ENCODE measurements around the gene TGFBI.

The TGFBI gene

DNA sequence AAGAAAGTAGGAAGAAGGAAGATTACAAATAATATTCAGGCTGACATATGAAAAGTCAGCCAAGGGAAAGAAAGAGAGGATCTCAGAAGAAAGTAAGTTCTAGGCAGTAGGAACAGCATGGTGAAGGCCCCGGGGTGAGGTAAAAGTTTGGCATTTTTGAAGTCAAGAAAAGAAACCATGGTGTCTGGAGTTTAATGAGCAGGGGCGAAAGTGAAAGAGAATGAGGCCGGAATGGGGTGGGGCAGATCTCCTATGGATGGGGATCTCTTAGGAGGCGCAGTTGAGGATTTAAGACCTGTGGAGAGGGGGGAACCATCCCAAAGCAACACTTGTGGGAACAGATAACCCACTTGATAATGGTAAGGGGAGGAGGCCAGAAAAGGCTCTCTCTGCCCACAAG is 61.5 kb downstream of the TGFBI start:
- no peaks in the 10 kb centered on the region for H3K4me1 Mint-ChIP-seq (ENCODE audit: low read depth)
- no peaks in the 10 kb centered on the region for H3K9me3 Mint-ChIP-seq (ENCODE audit: low read depth)
- peaks cover 4% of the 10 kb centered on the region for H3K27me3 Mint-ChIP-seq
- H3K36me3 Mint-ChIP-seq, result no peaks in the 10 kb centered on the region
- H3K27ac Mint-ChIP-seq, result no peak overlapping the region
- no peak overlapping the region for H3K4me3 Mint-ChIP-seq

DNA sequence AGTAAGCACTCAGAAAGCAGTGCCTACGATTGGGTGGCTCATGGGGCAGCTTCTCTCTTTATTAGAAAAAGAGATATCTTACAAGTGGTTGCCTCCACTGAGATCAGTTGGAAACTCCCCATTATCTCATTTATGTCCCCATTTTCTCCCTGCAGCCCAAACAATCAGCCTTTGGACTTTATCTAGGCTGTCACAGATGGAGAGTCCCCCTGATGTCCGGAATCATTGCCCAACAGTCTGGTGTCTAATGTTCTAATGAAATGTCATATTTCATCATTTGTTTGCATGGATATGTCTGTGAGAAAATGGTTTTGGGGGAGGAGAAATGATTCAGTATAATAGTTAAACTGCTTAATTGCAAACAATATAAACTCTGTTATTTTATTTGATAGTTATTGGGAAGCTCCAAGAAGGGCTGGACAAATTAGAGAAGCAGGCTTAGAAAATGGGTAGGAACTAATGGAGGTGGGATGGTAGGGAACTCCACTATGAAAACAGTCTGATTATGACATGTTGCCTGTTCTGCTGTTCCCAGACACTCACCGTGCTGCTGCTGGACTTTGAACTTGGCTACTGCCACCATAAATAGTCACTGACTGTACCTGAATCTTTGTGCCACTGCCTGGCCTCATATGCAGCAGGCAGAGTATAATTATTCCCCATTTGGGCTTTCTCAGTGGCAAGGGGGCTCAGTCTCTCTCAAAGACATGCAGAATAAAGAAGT is 65.6 kb downstream of the TGFBI start:
- Mint-ChIP-seq H3K27me3 (peaks cover 6% of the 10 kb centered on the region), H3K9me3 (ENCODE audit: low read depth) (no peaks in the 10 kb centered on the region), H3K4me3 (no peak overlapping the region), H3K4me1 (ENCODE audit: low read depth) (no peaks in the 10 kb centered on the region), H3K36me3 (no peaks in the 10 kb centered on the region), H3K27ac (no peak overlapping the region)

DNA sequence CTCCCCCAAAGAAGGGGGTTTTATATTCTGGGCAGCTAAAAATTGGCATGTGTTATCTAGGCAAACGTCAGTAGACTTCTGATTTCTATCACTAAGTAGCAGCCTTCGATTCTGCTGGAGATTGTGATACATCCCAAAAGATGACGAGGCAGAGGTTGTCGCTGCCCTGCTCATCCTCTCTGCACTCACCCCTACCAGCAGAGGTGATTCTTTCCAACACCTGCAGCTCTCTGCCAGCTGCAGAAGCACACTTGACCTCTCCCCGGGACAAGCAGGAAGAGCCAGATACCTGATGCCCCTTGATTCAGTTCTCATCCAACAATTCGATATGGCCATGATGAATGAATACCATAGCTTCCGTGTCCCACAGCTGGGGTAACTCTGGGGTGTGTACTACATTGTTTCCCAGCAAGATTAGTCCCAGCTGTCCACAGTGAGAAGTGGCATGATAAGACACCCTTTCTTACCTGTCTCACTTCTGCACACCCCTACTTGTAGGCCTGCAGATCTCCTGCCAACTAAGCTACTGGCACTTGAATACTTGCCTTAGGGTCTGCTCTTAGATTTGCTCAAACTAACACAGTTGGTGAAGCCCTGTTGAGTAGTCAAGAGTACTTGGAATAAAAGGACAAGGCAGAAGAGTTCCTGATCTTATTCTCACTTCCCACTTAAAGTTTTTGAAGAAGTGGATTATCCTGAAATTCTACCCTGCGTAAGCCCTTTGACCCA is 66.3 kb downstream of the TGFBI start:
- no peaks in the 10 kb centered on the region for H3K36me3 Mint-ChIP-seq
- H3K4me1 Mint-ChIP-seq (ENCODE audit: low read depth), result no peaks in the 10 kb centered on the region
- H3K27me3 Mint-ChIP-seq, result peaks cover 6% of the 10 kb centered on the region
- no peak overlapping the region for H3K27ac Mint-ChIP-seq
- no peaks in the 10 kb centered on the region for H3K9me3 Mint-ChIP-seq (ENCODE audit: low read depth)
- no peak overlapping the region for H3K4me3 Mint-ChIP-seq

DNA sequence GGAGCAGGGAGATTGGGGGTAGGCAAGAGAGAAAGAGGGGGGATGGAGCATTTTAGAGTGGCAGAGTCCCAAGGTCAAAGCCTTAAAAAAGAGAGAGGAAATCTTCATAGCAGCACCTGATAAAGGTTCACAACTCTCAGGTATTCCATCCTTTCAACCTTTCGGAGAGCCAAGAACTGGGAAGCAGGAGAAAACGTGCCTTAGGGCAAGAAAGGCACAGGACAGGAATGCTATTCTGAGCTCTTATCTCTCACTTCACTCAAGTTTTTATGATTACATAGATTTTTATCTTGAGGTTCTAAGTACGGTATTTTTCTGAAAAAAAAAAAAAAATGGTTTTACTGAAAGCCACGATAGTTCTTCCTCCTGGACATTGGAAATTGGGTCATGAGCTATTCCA is 69.4 kb downstream of the TGFBI start:
- peaks cover 6% of the 10 kb centered on the region for H3K27me3 Mint-ChIP-seq
- no peaks in the 10 kb centered on the region for H3K9me3 Mint-ChIP-seq (ENCODE audit: low read depth)
- no peak overlapping the region for H3K4me3 Mint-ChIP-seq
- no peak overlapping the region for H3K27ac Mint-ChIP-seq
- no peaks in the 10 kb centered on the region for H3K4me1 Mint-ChIP-seq (ENCODE audit: low read depth)
- H3K36me3 Mint-ChIP-seq, result no peaks in the 10 kb centered on the region

DNA sequence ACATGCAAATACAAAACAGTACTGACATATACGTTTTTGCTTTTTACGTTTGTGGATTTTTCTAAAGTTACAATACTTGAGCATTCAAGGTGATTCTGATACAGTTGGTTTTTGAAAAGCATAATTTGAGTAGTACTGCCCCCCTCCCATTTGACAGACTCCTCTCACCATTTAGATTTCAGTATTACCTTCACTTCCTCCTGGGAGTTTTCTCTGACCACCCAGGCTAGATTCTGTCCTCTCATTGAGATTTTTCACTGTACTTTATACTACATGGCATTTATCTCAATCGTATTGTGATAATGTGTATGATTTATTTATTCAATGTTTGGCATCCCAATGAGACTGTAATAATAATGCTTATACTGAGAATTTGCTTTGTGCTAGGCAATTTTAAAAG is 71.1 kb downstream of the TGFBI start:
- Mint-ChIP-seq H3K36me3 (no peaks in the 10 kb centered on the region), H3K27ac (no peak overlapping the region), H3K27me3 (peaks cover 5% of the 10 kb centered on the region), H3K4me1 (ENCODE audit: low read depth) (no peaks in the 10 kb centered on the region), H3K9me3 (ENCODE audit: low read depth) (no peaks in the 10 kb centered on the region), H3K4me3 (no peak overlapping the region)

DNA sequence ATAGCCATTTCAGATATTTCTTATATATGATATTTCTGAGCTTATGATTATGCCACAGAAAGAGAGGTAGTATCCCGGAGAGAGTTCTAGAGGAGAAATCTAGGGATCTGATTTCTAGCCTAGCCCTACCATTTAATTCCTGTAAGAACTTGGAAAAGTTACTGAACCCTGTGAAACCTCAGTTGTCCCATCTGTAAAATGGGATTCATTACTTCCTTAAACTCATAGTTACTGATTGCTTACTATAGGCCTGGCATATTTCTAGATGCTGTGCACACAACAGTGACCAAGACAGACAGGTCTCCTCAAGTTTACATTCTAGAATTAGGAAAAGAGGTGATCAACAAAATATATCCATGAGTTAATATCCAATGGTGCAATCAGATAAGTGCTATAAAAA is 73.1 kb downstream of the TGFBI start:
- no peak overlapping the region for H3K27ac Mint-ChIP-seq
- H3K36me3 Mint-ChIP-seq, result no peaks in the 10 kb centered on the region
- H3K27me3 Mint-ChIP-seq, result no peaks in the 10 kb centered on the region

DNA sequence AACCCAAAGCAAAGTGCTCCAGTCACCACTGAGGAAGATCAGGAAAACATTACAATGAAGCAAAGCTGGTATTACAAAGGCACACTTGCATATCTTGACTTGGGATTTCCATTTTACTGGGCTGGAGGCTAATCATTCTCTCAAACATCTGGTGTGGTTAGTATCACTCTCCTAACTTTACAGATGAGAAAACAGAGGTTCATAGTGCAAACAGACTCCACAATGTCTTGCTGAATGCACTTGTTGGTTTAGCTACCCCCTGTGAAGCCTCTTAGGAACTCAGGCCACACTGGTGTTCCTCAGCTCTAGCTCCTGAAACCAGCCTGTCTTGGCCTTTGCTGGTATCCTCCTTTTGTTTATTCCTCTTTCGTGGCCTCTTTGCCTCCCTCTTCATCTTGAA is 74.3 kb downstream of the TGFBI start:
- no peaks in the 10 kb centered on the region for H3K9me3 Mint-ChIP-seq (ENCODE audit: low read depth)
- H3K27ac Mint-ChIP-seq, result no peak overlapping the region
- H3K4me1 Mint-ChIP-seq (ENCODE audit: low read depth), result no peaks in the 10 kb centered on the region
- H3K4me3 Mint-ChIP-seq, result no peak overlapping the region
- H3K27me3 Mint-ChIP-seq, result no peaks in the 10 kb centered on the region
- H3K36me3 Mint-ChIP-seq, result no peaks in the 10 kb centered on the region

More for the DNA sequence above, 73.1 kb downstream of the TGFBI start:
- H3K4me3 Mint-ChIP-seq, result no peak overlapping the region
- H3K4me1 Mint-ChIP-seq (ENCODE audit: low read depth), result no peaks in the 10 kb centered on the region
- no peaks in the 10 kb centered on the region for H3K9me3 Mint-ChIP-seq (ENCODE audit: low read depth)

DNA sequence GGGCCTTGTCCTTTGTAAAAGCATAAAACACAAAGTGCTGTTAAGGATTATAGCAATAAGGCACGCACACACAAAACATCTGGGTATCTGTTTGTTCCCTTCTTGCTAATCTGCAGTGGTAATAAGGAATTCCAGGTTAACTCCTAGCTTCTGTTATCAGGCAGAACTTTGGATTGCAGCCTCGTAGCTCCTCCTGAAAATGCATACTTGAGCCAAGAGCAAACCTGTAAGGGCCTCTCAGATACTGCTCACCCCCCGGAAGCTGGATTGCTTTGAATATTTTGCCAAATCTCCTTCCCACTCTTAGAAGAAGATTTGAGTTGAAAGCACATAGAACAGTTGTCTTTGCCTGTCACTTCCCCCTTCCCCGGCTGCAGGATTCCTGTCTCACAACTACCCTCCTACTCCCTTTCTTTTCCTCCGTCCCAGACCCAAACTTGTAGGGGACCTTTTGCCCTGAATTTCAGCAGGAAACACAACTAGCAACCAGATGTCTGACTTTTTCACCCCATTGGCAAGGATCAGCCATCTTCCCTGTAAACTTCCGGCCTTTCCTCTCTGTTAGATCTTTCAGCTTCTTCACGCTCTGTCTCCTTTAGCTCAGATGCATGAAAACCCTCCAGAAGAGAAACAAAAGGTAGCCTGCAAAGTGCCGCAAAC is 75.6 kb downstream of the TGFBI start:
- Mint-ChIP-seq H3K4me3 (no peak overlapping the region), H3K9me3 (ENCODE audit: low read depth) (no peaks in the 10 kb centered on the region), H3K4me1 (ENCODE audit: low read depth) (no peaks in the 10 kb centered on the region), H3K27me3 (no peaks in the 10 kb centered on the region), H3K27ac (no peak overlapping the region), H3K36me3 (no peaks in the 10 kb centered on the region)

DNA sequence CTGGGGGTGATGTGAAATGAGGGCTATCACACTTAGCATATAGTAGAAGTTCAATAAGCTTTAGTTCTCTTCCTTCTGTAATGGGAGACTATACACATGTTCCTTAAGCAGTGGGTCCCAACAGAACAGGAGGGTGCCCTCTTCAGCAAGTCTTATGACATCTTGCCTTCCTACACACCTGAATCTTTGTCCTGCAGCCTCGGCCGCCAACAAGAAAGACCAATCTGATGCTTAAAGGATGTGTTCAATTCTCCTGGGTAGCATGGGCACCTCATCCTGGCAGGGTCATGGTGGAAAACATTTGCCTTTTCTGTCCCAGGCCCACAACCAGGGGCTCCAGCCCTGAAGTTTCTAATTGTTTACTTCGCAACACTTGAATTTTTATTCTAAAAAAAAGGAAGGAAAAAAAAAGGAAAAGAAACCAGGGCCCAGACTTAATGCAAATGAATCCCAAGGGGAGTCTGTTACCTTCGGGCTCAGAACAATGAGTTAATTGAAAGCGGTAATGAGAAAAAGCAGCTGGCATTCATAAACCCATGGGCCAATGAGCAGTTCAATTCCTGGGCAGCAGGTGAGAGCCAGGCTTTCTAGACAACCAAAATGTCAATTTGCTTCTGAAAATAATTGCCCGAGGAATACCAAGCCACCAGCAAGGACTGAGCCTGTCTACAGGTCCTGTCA is 77.7 kb downstream of the TGFBI start:
- no peaks in the 10 kb centered on the region for H3K36me3 Mint-ChIP-seq
- no peak overlapping the region for H3K4me3 Mint-ChIP-seq
- no peak overlapping the region for H3K27ac Mint-ChIP-seq
- H3K4me1 Mint-ChIP-seq (ENCODE audit: low read depth), result no peaks in the 10 kb centered on the region
- H3K9me3 Mint-ChIP-seq (ENCODE audit: low read depth), result no peaks in the 10 kb centered on the region
- H3K27me3 Mint-ChIP-seq, result no peaks in the 10 kb centered on the region

DNA sequence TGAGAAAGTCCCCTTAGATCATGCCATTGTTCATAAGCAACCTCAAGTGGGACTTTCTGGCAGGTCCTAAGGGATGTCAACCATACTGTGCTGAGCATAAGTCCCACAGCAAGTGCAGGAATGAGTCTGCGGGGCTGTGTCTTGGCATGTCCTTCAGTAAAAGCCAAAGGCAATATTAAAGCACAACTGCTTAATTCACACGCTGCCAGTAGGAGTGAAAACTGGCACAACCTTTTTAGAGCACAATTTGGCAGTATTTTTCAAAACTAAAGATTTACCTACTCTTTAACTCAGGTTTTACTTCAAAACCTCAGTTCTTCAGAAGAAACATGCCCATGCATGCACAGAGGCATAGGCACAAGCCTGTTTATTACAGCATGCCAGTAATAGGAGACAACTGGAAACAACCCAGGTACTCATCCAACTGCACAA is 79.4 kb downstream of the TGFBI start:
- Mint-ChIP-seq H3K27me3 (no peaks in the 10 kb centered on the region), H3K27ac (no peak overlapping the region), H3K36me3 (no peaks in the 10 kb centered on the region), H3K9me3 (ENCODE audit: low read depth) (no peaks in the 10 kb centered on the region), H3K4me3 (no peak overlapping the region), H3K4me1 (ENCODE audit: low read depth) (no peaks in the 10 kb centered on the region)

DNA sequence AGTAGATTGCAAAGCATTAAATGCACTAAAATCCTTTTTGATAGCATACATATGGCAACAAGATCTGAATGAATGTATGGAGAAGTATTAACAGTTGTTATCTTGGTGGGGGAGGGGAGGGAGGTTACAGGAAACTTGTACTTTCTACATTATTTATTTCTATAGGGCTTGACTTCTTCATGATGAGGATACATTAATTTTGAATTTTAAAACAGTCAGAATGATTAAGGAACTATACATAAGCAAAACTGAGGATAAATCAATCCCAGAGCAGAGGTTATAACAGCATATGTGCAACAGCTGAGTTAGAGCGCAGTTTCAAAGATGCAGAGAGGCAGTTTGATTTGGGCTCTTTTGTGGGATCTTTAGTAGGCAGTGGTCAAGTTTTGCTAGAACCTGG is 80.0 kb downstream of the TGFBI start:
- Mint-ChIP-seq H3K36me3 (no peaks in the 10 kb centered on the region), H3K27ac (no peak overlapping the region), H3K4me1 (ENCODE audit: low read depth) (no peaks in the 10 kb centered on the region), H3K27me3 (no peaks in the 10 kb centered on the region), H3K4me3 (no peak overlapping the region), H3K9me3 (ENCODE audit: low read depth) (no peaks in the 10 kb centered on the region)

DNA sequence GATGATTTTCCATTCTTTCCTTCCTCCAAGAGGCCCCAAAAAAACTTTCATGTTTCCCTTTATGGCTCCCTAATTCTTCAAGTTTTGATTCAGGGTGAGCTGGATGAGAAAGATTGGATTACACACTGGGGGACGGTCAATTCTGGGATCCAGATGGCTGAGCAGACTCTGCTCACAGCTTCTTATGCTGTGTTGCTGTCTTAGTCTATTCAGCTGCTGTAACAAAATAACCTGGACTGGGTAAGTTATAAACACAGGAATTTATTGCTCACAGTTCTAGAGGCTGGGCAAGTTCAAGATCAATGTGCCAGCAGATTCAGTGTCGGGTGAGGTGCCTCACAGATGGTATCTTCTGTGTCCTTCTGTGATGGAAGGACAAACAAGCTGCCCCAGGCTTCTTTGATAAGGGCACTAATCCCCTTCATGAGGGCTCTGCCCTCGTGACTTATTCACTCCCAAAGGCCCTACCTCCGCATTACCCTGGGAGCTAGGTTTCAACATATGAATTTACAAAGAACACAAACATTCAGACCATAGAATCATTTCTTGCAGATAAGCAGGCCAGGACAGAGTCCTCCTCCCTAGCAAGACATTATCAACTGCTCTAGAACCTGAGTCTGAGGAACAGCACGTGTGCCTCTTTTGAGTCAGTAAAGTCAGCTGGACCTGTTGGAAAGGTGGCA is 80.8 kb downstream of the TGFBI start:
- no peaks in the 10 kb centered on the region for H3K9me3 Mint-ChIP-seq (ENCODE audit: low read depth)
- no peak overlapping the region for H3K27ac Mint-ChIP-seq
- H3K27me3 Mint-ChIP-seq, result no peaks in the 10 kb centered on the region
- H3K4me1 Mint-ChIP-seq (ENCODE audit: low read depth), result no peaks in the 10 kb centered on the region
- no peaks in the 10 kb centered on the region for H3K36me3 Mint-ChIP-seq
- no peak overlapping the region for H3K4me3 Mint-ChIP-seq

Data from activated naive CD8-positive, alpha-beta T cell (primary cell).